H1 (cell line): ENCODE measurements around the gene FAM193A. TPM values are rescaled to one million over a fixed set of nuclear protein-coding genes. Genes with fewer than 3 reads are reported as not detected.

Experiments used
- CTCF ChIA-PET: fragments of 300-600 bp; sonication (Branson Sonifier 250); formaldehyde crosslinking; loops from one replicate; lab custom pipeline; 2021; ENCODE audit not compliant: partially characterized antibody; lab: Charles Lee
- POLR2A ChIA-PET: fragments of 300-600 bp; sonication (Branson Sonifier 250); formaldehyde crosslinking; loops from one replicate; lab custom pipeline; 2021; ENCODE audit warnings: inconsistent platforms; ENCODE audit not compliant: partially characterized antibody; lab: Charles Lee
- DNase-seq, 2 experiments: peaks; one replicate each; pipeline versions ENCODE4 v3.0.0 to v3.0.0-alpha.2; 2010 to 2022; ENCODE audit warnings: low spot score in 2 of 2, low read depth in 1 of 2, mixed read lengths in 1 of 2
- FAIRE-seq: peaks from 2 replicates; lab custom pipeline; 2011; peaks lifted over from hg19 to GRCh38; lab: Jason Lieb, UNC
- H2AFZ ChIP-seq: 2 replicates; pipeline ENCODE4 v1.8.1; 2012; ENCODE audit warnings: low read length, inconsistent platforms
- H2AK5ac ChIP-seq: 2 replicates; pipeline ENCODE4 v1.6.1; 2013; ENCODE audit warnings: low read depth, low read length
- H2BK120ac ChIP-seq: replicated peaks from 2 replicates; pipeline ENCODE3; 2013; ENCODE audit warnings: low read depth, low read length, inconsistent platforms
- H2BK12ac ChIP-seq: 2 replicates; pipeline ENCODE4 v1.6.1; 2013; ENCODE audit warnings: low read depth, low read length
- H2BK15ac ChIP-seq: 2 replicates; pipeline ENCODE4 v1.6.1; 2013; ENCODE audit warnings: low read length
- H2BK20ac ChIP-seq: 2 replicates; pipeline ENCODE4 v1.6.1; 2013; ENCODE audit warnings: low read length
- H2BK5ac ChIP-seq: 2 replicates; pipeline ENCODE4 v1.6.1; 2013; ENCODE audit warnings: low read depth, low read length
- H3K14ac ChIP-seq: 2 replicates; pipeline ENCODE4 v1.6.1; 2013; ENCODE audit warnings: inconsistent platforms; ENCODE audit not compliant: insufficient read length
- H3K18ac ChIP-seq: 2 replicates; pipeline ENCODE4 v1.6.1; 2013; ENCODE audit warnings: low read length; ENCODE audit errors: extremely low read depth
- H3K23ac ChIP-seq: 2 replicates; pipeline ENCODE4 v1.6.1; 2013; ENCODE audit warnings: inconsistent platforms; ENCODE audit not compliant: insufficient read length
- H3K23me2 ChIP-seq: 2 replicates; pipeline ENCODE4 v1.6.1; 2013; ENCODE audit warnings: low read depth, low read length
- H3K27ac ChIP-seq: 2 replicates; pipeline ENCODE4 v1.6.1; 2011; ENCODE audit warnings: low read depth, low read length, inconsistent platforms
- H3K27me3 ChIP-seq, 4 experiments: replicated peaks in 1 of 4; 1 replicate in 1 of 4; 2 replicates in 3 of 4; pipeline versions ENCODE4 v1.6.1 to v1.8.1; 2011 to 2013; ENCODE audit warnings: low read length in 3 of 4, mild to moderate bottlenecking in 3 of 4, inconsistent platforms in 2 of 4, mixed read lengths in 2 of 4, moderate library complexity in 1 of 4; ENCODE audit not compliant: control insufficient read depth in 3 of 4, insufficient read depth in 3 of 4; ENCODE audit errors: extremely low read depth in 1 of 4
- H3K36me3 ChIP-seq, 4 experiments: 2 replicates each; pipeline versions ENCODE4 v1.6.1 to v1.8.1; 2011 to 2013; ENCODE audit warnings: mild to moderate bottlenecking in 4 of 4, low read length in 3 of 4, moderate library complexity in 2 of 4, control low read depth in 1 of 4, inconsistent platforms in 1 of 4; ENCODE audit not compliant: insufficient read depth in 4 of 4, control insufficient read depth in 2 of 4
- H3K4ac ChIP-seq: replicated peaks from 2 replicates; pipeline ENCODE3; 2013; ENCODE audit warnings: low read length, low read depth, mixed read lengths, inconsistent platforms; ENCODE audit not compliant: insufficient read length
- H3K4me1 ChIP-seq, 4 experiments: replicated peaks in 1 of 4; 1 replicate in 1 of 4; 2 replicates in 3 of 4; pipeline versions ENCODE4 v1.6.1 to v1.8.1; 2011 to 2013; ENCODE audit warnings: low read length in 3 of 4, inconsistent platforms in 2 of 4, mixed read lengths in 1 of 4; ENCODE audit not compliant: insufficient read depth in 4 of 4, control insufficient read depth in 3 of 4
- H3K4me2 ChIP-seq, 2 experiments: 2 replicates each; pipeline versions ENCODE4 v1.6.1 to v1.8.1; 2011 to 2013; ENCODE audit warnings: low read depth in 2 of 2, low read length in 2 of 2, control low read depth in 1 of 2, inconsistent platforms in 1 of 2, mild to moderate bottlenecking in 1 of 2; ENCODE audit not compliant: insufficient read depth in 1 of 2
- H3K4me3 ChIP-seq, 4 experiments: fragments of 200-600, 300-600 bp in 1 of 4; sonication (generic), shearing (Covaris generic), sonication (Bioruptor Twin) in 1 of 4; 2 replicates each; pipeline versions ENCODE4 v1.5.1 to v1.8.1; 2011 to 2016; ENCODE audit warnings: low read length in 4 of 4, low read depth in 3 of 4, control low read depth in 2 of 4, inconsistent platforms in 2 of 4, mild to moderate bottlenecking in 2 of 4, mixed read lengths in 1 of 4, moderate library complexity in 1 of 4; ENCODE audit not compliant: insufficient read depth in 2 of 4; ENCODE audit errors: extremely low read depth in 1 of 4
- H3K56ac ChIP-seq: replicated peaks from 2 replicates; pipeline ENCODE3; 2013; ENCODE audit warnings: low read depth, mild to moderate bottlenecking, mixed read lengths, low read length, inconsistent platforms; ENCODE audit not compliant: insufficient read length
- H3K79me1 ChIP-seq: 2 replicates; pipeline ENCODE4 v1.6.1; 2013; ENCODE audit warnings: low read depth, low read length, control low read depth
- H3K79me2 ChIP-seq, 2 experiments: 2 replicates each; pipeline versions ENCODE4 v1.6.1 to v1.8.1; 2012 to 2013; ENCODE audit warnings: low read length in 2 of 2, mild to moderate bottlenecking in 2 of 2, inconsistent platforms in 1 of 2; ENCODE audit not compliant: insufficient read depth in 2 of 2, control insufficient read depth in 1 of 2
- H3K9ac ChIP-seq, 4 experiments: replicated peaks in 1 of 4; 1 replicate in 1 of 4; 2 replicates in 3 of 4; pipeline versions ENCODE4 v1.6.1 to v1.8.1; 2011 to 2013; ENCODE audit warnings: low read depth in 3 of 4, low read length in 3 of 4, control low read depth in 2 of 4, mild to moderate bottlenecking in 2 of 4, moderate library complexity in 2 of 4, inconsistent platforms in 1 of 4; ENCODE audit errors: extremely low read depth in 1 of 4
- H3K9me3 ChIP-seq, 2 experiments: 2 replicates each; pipeline versions ENCODE4 v1.6.1 to v1.8.1; 2012 to 2013; ENCODE audit warnings: mild to moderate bottlenecking in 2 of 2, moderate library complexity in 2 of 2, control low read depth in 1 of 2, inconsistent platforms in 1 of 2, low read depth in 1 of 2, low read length in 1 of 2, mixed read lengths in 1 of 2; ENCODE audit not compliant: insufficient read depth in 2 of 2
- H4K20me1 ChIP-seq, 2 experiments: replicated peaks in 1 of 2; 2 replicates each; pipeline versions ENCODE3 to v1.8.1; 2011 to 2013; ENCODE audit warnings: inconsistent platforms in 2 of 2, low read length in 2 of 2, mild to moderate bottlenecking in 1 of 2; ENCODE audit not compliant: insufficient read depth in 2 of 2, control insufficient read depth in 1 of 2
- H4K5ac ChIP-seq: 2 replicates; pipeline ENCODE4 v1.6.1; 2013; ENCODE audit warnings: low read length, low read depth, mixed read lengths, inconsistent platforms; ENCODE audit not compliant: insufficient read length
- H4K8ac ChIP-seq: 2 replicates; pipeline ENCODE4 v1.8.0; 2013; ENCODE audit warnings: mild to moderate bottlenecking, moderate library complexity, low read length, inconsistent platforms; ENCODE audit not compliant: insufficient read depth; ENCODE audit errors: extremely low read depth
- H4K91ac ChIP-seq: replicated peaks from 2 replicates; pipeline ENCODE3; 2013; ENCODE audit warnings: low read length, mixed read lengths, inconsistent platforms; ENCODE audit not compliant: insufficient read length
- BCL11A ChIP-seq, 2 experiments: IDR thresholded peaks; one replicate each; pipeline ENCODE4 v1.6.1; 2011; ENCODE audit warnings: low read depth in 2 of 2, low read length in 2 of 2, mild to moderate bottlenecking in 2 of 2
- EP300 ChIP-seq, 2 experiments: IDR thresholded peaks; 1 replicate in 1 of 2; 2 replicates in 1 of 2; pipeline ENCODE4 v1.6.1; 2011 to 2012; ENCODE audit warnings: low read depth in 2 of 2, low read length in 2 of 2, mild to moderate bottlenecking in 2 of 2, borderline replicate concordance in 1 of 2, inconsistent platforms in 1 of 2, moderate library complexity in 1 of 2
- NRF1 ChIP-seq: IDR thresholded peaks from 2 replicates; pipeline ENCODE4 v1.6.1; 2011; ENCODE audit warnings: mild to moderate bottlenecking, low read depth, low read length, improper control_type of control experiment
- POLR2AphosphoS5 ChIP-seq: IDR thresholded peaks from 2 replicates; pipeline ENCODE4 v1.6.1; 2011; ENCODE audit warnings: low read depth, low read length
- SIRT6 ChIP-seq: IDR thresholded peaks from one replicate; pipeline ENCODE4 v1.7.1; 2012; ENCODE audit warnings: low read length, inconsistent platforms
- SRF ChIP-seq: IDR thresholded peaks from 2 replicates; pipeline ENCODE4 v1.6.1; 2011; ENCODE audit warnings: mild to moderate bottlenecking, low read depth, low read length, moderate library complexity
- TEAD4 ChIP-seq: IDR thresholded peaks from 2 replicates; pipeline ENCODE4 v1.6.1; 2012; ENCODE audit warnings: low read depth, low read length, inconsistent platforms, mixed read lengths
- WGBS, 2 experiments: shearing (Covaris generic) in 1 of 2; methylation state at CpG; one replicate each; pipeline versions ENCODE4 v1.1.6 to v1.1.7; 2013 to 2015; ENCODE audit warnings: low lambda C conversion rate in 2 of 2, mixed read lengths in 2 of 2, inconsistent platforms in 1 of 2, low coverage in 1 of 2, missing lambda C conversion rate in 1 of 2; ENCODE audit not compliant: insufficient replicate concordance in 2 of 2, insufficient coverage in 1 of 2, insufficient read length in 1 of 2; ENCODE audit errors: extremely low coverage in 1 of 2, missing lambda C conversion rate in 1 of 2; 5-methylcytosine and 5-hydroxymethylcytosine counted together
- polyA plus RNA-seq, 7 experiments: library from polyadenylated mRNA; depleted of rRNA in 3 of 7; stranded (reverse) in 5 of 7; unstranded in 2 of 7; fragments of >200 nt in 5 of 7; fragments of 200-250 nt in 2 of 7; gene quantifications; 1 replicate in 5 of 7; 2 replicates in 1 of 7; 4 replicates in 1 of 7; pipeline versions ENCODE4 v1.2.1 to v1.2.3, GENCODE V29; 2011 to 2013; ENCODE audit warnings: missing spikeins in 2 of 7, mixed read lengths in 2 of 7
- total RNA-seq: library from RNA; stranded (reverse); fragmentation: NEBNext Ultra II Directional; extraction: Animal tissue kit (Norgen Biotek cat#: 25700); gene quantifications from 2 replicates; pipeline ENCODE4 v1.2.1, GENCODE V29; 2021

FAM193A gene
- total and polyA plus RNA-seq, 2 of the 8 experiments (the other 6 are each of a cell fraction or from before 2014, with no cell fraction given) = 8.7 to 26.2 TPM

DNA sequence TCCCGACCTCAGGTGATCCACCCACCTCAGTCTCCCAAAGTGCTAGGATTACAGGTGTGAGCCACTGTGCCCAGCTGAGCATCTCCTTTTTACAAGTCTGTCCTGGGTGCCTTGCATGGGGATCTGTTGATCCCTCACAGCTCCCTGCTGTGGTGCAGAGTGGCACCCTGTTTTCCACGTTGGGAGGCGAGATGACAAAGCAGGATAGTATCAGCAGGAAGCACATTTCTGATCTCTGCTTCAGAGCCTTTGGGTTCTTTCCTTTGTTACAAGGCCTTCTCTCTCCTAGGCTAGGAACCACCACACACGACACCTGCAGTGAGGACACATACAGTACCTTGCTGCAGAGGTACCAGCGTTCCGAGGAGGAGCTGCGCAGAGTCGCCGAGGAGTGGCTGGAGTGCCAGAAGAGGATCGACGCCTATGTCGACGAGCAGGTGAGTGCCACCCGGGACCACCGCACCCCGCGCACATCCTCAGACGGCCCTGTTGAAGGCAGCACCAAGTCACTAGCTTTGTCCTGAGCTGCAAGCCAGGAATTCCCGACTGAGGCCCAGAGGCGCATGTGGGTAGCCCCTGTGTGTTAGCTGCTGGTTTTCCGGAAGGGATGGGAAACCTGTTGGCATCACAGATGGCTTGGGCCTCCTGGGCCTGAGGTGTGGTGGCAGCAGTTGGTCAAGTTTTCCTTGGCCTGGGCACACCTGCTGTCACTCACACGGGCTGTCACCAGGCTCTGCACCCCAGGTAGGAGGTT is 110.1 kb downstream of the FAM193A start:
- Histone ChIP-seq H3K9ac (no peak overlapping the region), H4K91ac (no peak overlapping the region), H3K14ac (no peak overlapping the region), H4K5ac (no peak overlapping the region), H2AK5ac (no peak overlapping the region), H2BK5ac (peak overlapping the region; percentile 35; the same call in 1 of the 2 replicates), H3K36me3 (peaks cover 15 to 50% (median 31%) of the 10 kb centered on the region in 4 experiments; a peak in 7 of 8 replicates), H2BK15ac (no peak overlapping the region), H3K79me2 (no peaks in the 10 kb centered on the region), H3K23ac (no peak overlapping the region), H3K27me3 (no peaks in the 10 kb centered on the region), H3K79me1 (no peaks in the 10 kb centered on the region; the same call in none of the 2 replicates), H3K56ac (no peak overlapping the region), H4K20me1 (peaks cover 2 to 5% of the 10 kb centered on the region in 2 experiments), H2BK12ac (no peak overlapping the region), H2BK20ac (no peak overlapping the region), H3K18ac (no peak overlapping the region), H3K23me2 (no peaks in the 10 kb centered on the region), H3K9me3 (peaks cover 0 to 3% of the 10 kb centered on the region in 2 experiments; a peak in 1 of 4 replicates), H3K4me3 (no peak overlapping the region), H4K8ac (no peak overlapping the region), H3K4me1 (no peaks in the 10 kb centered on the region), H2BK120ac (no peak overlapping the region), H3K27ac (no peak overlapping the region), H3K4me2 (no peak overlapping the region), H3K4ac (no peak overlapping the region), H2AFZ (no peak overlapping the region)
- POLR2A ChIA-PET = no interaction called here
- DNase-seq (no peak), FAIRE-seq (no peak)
- 96% methylated on average over 22 of the region's 22 CpGs; no CpG with 5 or more reads in 1 of the 2 experiments for WGBS, 2 experiments
- TF ChIP-seq POLR2AphosphoS5 (no peak), NRF1 (no peak), TEAD4 (no peak), BCL11A (IDR thresholded peaks at IDR 0.05; ENCODE audit: low read depth in 2 of 2, low read length in 2 of 2) (no peak), SRF (no peak), SIRT6 (no peak), EP300 (IDR thresholded peaks at IDR 0.05; ENCODE audit: borderline replicate concordance in 1 of 2, low read depth in 2 of 2, low read length in 2 of 2) (no peak)
- CTCF ChIA-PET = no interaction called here
